Loucy (cell line): ENCODE measurements around the gene SOBP.

Experiments
- H2AFZ ChIP-seq: fragments of 200-600 bp; sonication (generic); 2 replicates; pipeline ENCODE4 v1.6.0; 2016; ENCODE audit warnings: antibody characterized with exemption, mild to moderate bottlenecking, low read length, moderate library complexity
- H3F3A ChIP-seq: fragments of 200-600 bp; 2 replicates; pipeline ENCODE4 v1.6.0; 2016; ENCODE audit warnings: antibody characterized with exemption, low read depth, mild to moderate bottlenecking
- H3K27me3 ChIP-seq: fragments of 200-600 bp; sonication (generic); 2 replicates; pipeline ENCODE4 v1.6.1; 2014; ENCODE audit warnings: low read length, mild to moderate bottlenecking; ENCODE audit not compliant: insufficient read depth, poor library complexity, severe bottlenecking
- H3K36me3 ChIP-seq: fragments of 200-600 bp; sonication (generic); 2 replicates; pipeline ENCODE4 v1.6.1; 2016; ENCODE audit warnings: low read length; ENCODE audit not compliant: insufficient read depth
- H3K4me1 ChIP-seq: fragments of 200-600 bp; sonication (generic); 2 replicates; pipeline ENCODE4 v1.5.1; 2014; ENCODE audit warnings: low read length, mild to moderate bottlenecking; ENCODE audit not compliant: insufficient read depth, poor library complexity, severe bottlenecking
- H3K4me2 ChIP-seq: fragments of 200-600 bp; sonication (generic); 2 replicates; pipeline ENCODE4 v1.6.0; 2014; ENCODE audit warnings: antibody characterized with exemption, low read length, low read depth, mild to moderate bottlenecking; ENCODE audit not compliant: poor library complexity, severe bottlenecking
- H3K4me3 ChIP-seq: fragments of 200-600 bp; sonication (generic); 2 replicates; pipeline ENCODE4 v1.5.1; 2014; ENCODE audit warnings: low read length, mild to moderate bottlenecking, mixed read lengths; ENCODE audit not compliant: poor library complexity, severe bottlenecking
- H3K79me2 ChIP-seq: fragments of 200-600 bp; sonication (generic); 2 replicates; pipeline ENCODE4 v1.6.1; 2014; ENCODE audit warnings: low read length; ENCODE audit not compliant: insufficient read depth
- H3K9ac ChIP-seq: fragments of 200-600 bp; sonication (generic); 2 replicates; pipeline ENCODE4 v1.6.0; 2014; ENCODE audit warnings: mild to moderate bottlenecking, low read depth, low read length, moderate library complexity; ENCODE audit not compliant: poor library complexity, severe bottlenecking
- H3K9me2 ChIP-seq: fragments of 200-600 bp; sonication (generic); replicated peaks from 2 replicates; pipeline ENCODE4 v1.6.1; 2016; ENCODE audit warnings: low read depth, low read length, mixed read lengths
- H3K9me3 ChIP-seq: fragments of 200-600 bp; sonication (generic); 2 replicates; pipeline ENCODE4 v1.6.1; 2014; ENCODE audit warnings: mild to moderate bottlenecking, antibody characterized with exemption, low read length, low read depth; ENCODE audit not compliant: insufficient read depth
- H4K20me1 ChIP-seq: fragments of 200-600 bp; sonication (generic); 2 replicates; pipeline ENCODE4 v1.6.0; 2014; ENCODE audit warnings: antibody characterized with exemption, low read length, mild to moderate bottlenecking; ENCODE audit not compliant: insufficient read depth, poor library complexity, severe bottlenecking
- CTCF ChIP-seq: fragments of 200-600 bp; sonication (generic); conservative IDR thresholded peaks from 2 replicates; pipeline ENCODE4 v1.5.1; 2014; ENCODE audit warnings: mild to moderate bottlenecking, antibody characterized with exemption, low read length
- EZH2phosphoT487 ChIP-seq: fragments of 200-600 bp; IDR thresholded peaks from 2 replicates; pipeline ENCODE4 v1.6.1; 2018; ENCODE audit warnings: antibody characterized with exemption, mild to moderate bottlenecking, moderate library complexity, borderline replicate concordance

Gene SOBP

GRCh38 chr6:107622269-107622668 is 132.4 kb downstream of the SOBP start:
- H3K9me3 ChIP-seq: no peaks in the 10 kb centered on the region

GRCh38 chr6:107624050-107624449 is 134.1 kb downstream of the SOBP start:
- no peaks in the 10 kb centered on the region for H3K36me3 ChIP-seq
- H3K79me2 ChIP-seq: no peaks in the 10 kb centered on the region
- H3F3A ChIP-seq: no peaks in the 10 kb centered on the region
- H2AFZ ChIP-seq: no peak overlapping the region
- no peak overlapping the region for H3K9ac ChIP-seq
- no peaks in the 10 kb centered on the region for H3K9me2 ChIP-seq
- H4K20me1 ChIP-seq: no peaks in the 10 kb centered on the region
- H3K9me3 ChIP-seq: no peaks in the 10 kb centered on the region
- no peak overlapping the region for H3K4me2 ChIP-seq
- no peak overlapping the region for H3K4me3 ChIP-seq
- H3K27me3 ChIP-seq: no peaks in the 10 kb centered on the region
- H3K4me1 ChIP-seq: peaks cover 29% of the 10 kb centered on the region
- no peak for TF ChIP-seq CTCF
- no peak for TF ChIP-seq EZH2phosphoT487

More at GRCh38 chr6:107622269-107622668, 132.4 kb downstream of the SOBP start:
- no peaks in the 10 kb centered on the region for H3K9me2 ChIP-seq
- no peak overlapping the region for H3K4me2 ChIP-seq
- no peak overlapping the region for H2AFZ ChIP-seq
- no peak overlapping the region for H3K9ac ChIP-seq
- no peak overlapping the region for H3K4me3 ChIP-seq
- H4K20me1 ChIP-seq: no peaks in the 10 kb centered on the region
- TF ChIP-seq CTCF (no peak), EZH2phosphoT487 (no peak)
- peaks cover 43% of the 10 kb centered on the region for H3K4me1 ChIP-seq
- H3K79me2 ChIP-seq: no peaks in the 10 kb centered on the region
- peaks cover 7% of the 10 kb centered on the region for H3F3A ChIP-seq
- no peaks in the 10 kb centered on the region for H3K27me3 ChIP-seq
- H3K36me3 ChIP-seq: no peaks in the 10 kb centered on the region

GRCh38 chr6:107624541-107624940 is 134.6 kb downstream of the SOBP start:
- Histone ChIP-seq H3K4me3 (no peak overlapping the region), H3K9ac (no peak overlapping the region), H3K27me3 (no peaks in the 10 kb centered on the region), H3K4me2 (no peak overlapping the region), H3K9me3 (no peaks in the 10 kb centered on the region), H3F3A (no peaks in the 10 kb centered on the region), H4K20me1 (no peaks in the 10 kb centered on the region), H3K36me3 (no peaks in the 10 kb centered on the region), H3K9me2 (no peaks in the 10 kb centered on the region), H3K4me1 (peaks cover 28% of the 10 kb centered on the region), H3K79me2 (no peaks in the 10 kb centered on the region), H2AFZ (no peak overlapping the region)
- TF ChIP-seq EZH2phosphoT487 (no peak), CTCF (no peak)
